Mesenchymal stem cell (in vitro differentiated cells and primary cell): ENCODE measurements around the gene ZNF337.
A peak's percentile ranks its signal among the peaks of the same experiment; 100 is the strongest.

Experiments
- DNase-seq: peaks from one replicate; pipeline ENCODE4 v3.0.0-alpha.2; 2013
- H2AFZ ChIP-seq: one replicate; pipeline ENCODE4 v1.6.1; 2013; ENCODE audit warnings: low read depth, mild to moderate bottlenecking, control low read depth, inconsistent platforms, low read length, moderate library complexity
- H2AK5ac ChIP-seq: 2 replicates; pipeline ENCODE4 v1.6.1; 2013; ENCODE audit warnings: low read length, moderate library complexity, mild to moderate bottlenecking, inconsistent platforms; ENCODE audit not compliant: severe bottlenecking
- H2BK120ac ChIP-seq: one replicate; pipeline ENCODE4 v1.6.1; 2013; ENCODE audit warnings: low read depth, mild to moderate bottlenecking, inconsistent platforms, low read length, moderate library complexity
- H2BK12ac ChIP-seq, 2 experiments: one replicate each; pipeline ENCODE4 v1.6.1; 2013; ENCODE audit warnings: inconsistent platforms in 2 of 2, low read length in 2 of 2, mild to moderate bottlenecking in 2 of 2, moderate library complexity in 2 of 2, control low read depth in 1 of 2
- H2BK15ac ChIP-seq: one replicate; pipeline ENCODE4 v1.6.1; 2013; ENCODE audit warnings: mild to moderate bottlenecking, low read depth, inconsistent platforms; ENCODE audit not compliant: poor library complexity, severe bottlenecking
- H2BK5ac ChIP-seq: 2 replicates; pipeline ENCODE4 v1.6.1; 2013; ENCODE audit warnings: low read depth, mild to moderate bottlenecking, low read length, control low read depth, inconsistent platforms; ENCODE audit not compliant: poor library complexity, severe bottlenecking
- H3K14ac ChIP-seq, 2 experiments: one replicate each; pipeline ENCODE4 v1.6.1; 2013; ENCODE audit warnings: inconsistent platforms in 2 of 2, low read length in 2 of 2, control low read depth in 1 of 2, mild to moderate bottlenecking in 1 of 2, moderate library complexity in 1 of 2
- H3K18ac ChIP-seq, 2 experiments: one replicate each; pipeline ENCODE4 v1.6.1; 2013; ENCODE audit warnings: inconsistent platforms in 2 of 2, low read length in 2 of 2, control low read depth in 1 of 2, low read depth in 1 of 2, mild to moderate bottlenecking in 1 of 2
- H3K23ac ChIP-seq, 2 experiments: one replicate each; pipeline ENCODE4 v1.6.1; 2013; ENCODE audit warnings: inconsistent platforms in 2 of 2, low read length in 2 of 2, mild to moderate bottlenecking in 2 of 2, moderate library complexity in 2 of 2, control low read depth in 1 of 2
- H3K27ac ChIP-seq: 2 replicates; pipeline ENCODE4 v1.5.1; 2013; ENCODE audit warnings: mild to moderate bottlenecking, moderate library complexity, low read length, control low read depth, inconsistent platforms; ENCODE audit not compliant: poor library complexity, severe bottlenecking
- H3K27me3 ChIP-seq, 2 experiments: 2 replicates each; pipeline versions ENCODE4 v1.6.1 to v1.7.0; 2013; ENCODE audit warnings: low read length in 2 of 2, mild to moderate bottlenecking in 2 of 2, moderate library complexity in 2 of 2, control low read depth in 1 of 2, inconsistent platforms in 1 of 2; ENCODE audit not compliant: control insufficient read depth in 1 of 2, insufficient read depth in 1 of 2
- H3K36me3 ChIP-seq, 2 experiments: 2 replicates each; pipeline versions ENCODE4 v1.6.1 to v1.7.0; 2013; ENCODE audit warnings: low read length in 2 of 2, control low read depth in 1 of 2, inconsistent platforms in 1 of 2, low read depth in 1 of 2, mild to moderate bottlenecking in 1 of 2; ENCODE audit not compliant: insufficient read depth in 2 of 2, control insufficient read depth in 1 of 2
- H3K4ac ChIP-seq, 2 experiments: one replicate each; pipeline ENCODE4 v1.6.1; 2013; ENCODE audit warnings: inconsistent platforms in 2 of 2, low read length in 2 of 2, mild to moderate bottlenecking in 2 of 2, moderate library complexity in 2 of 2, control low read depth in 1 of 2, low read depth in 1 of 2
- H3K4me1 ChIP-seq: 2 replicates; pipeline ENCODE4 v1.6.1; 2013; ENCODE audit warnings: low read depth, low read length, control low read depth; ENCODE audit not compliant: control insufficient read depth, insufficient read depth
- H3K4me2 ChIP-seq: 2 replicates; pipeline ENCODE4 v1.6.1; 2013; ENCODE audit warnings: low read length, mild to moderate bottlenecking, inconsistent platforms; ENCODE audit not compliant: poor library complexity, severe bottlenecking
- H3K4me3 ChIP-seq, 2 experiments: 2 replicates each; pipeline versions ENCODE4 v1.5.1 to v1.7.0; 2013; ENCODE audit warnings: low read length in 2 of 2, mild to moderate bottlenecking in 2 of 2, control low read depth in 1 of 2, low read depth in 1 of 2; ENCODE audit not compliant: insufficient read depth in 1 of 2
- H3K79me1 ChIP-seq: replicated peaks from 2 replicates; pipeline ENCODE4 v1.6.1; 2013; ENCODE audit warnings: mild to moderate bottlenecking, control low read depth, low read length, inconsistent platforms; ENCODE audit not compliant: poor library complexity, severe bottlenecking
- H3K9ac ChIP-seq: 2 replicates; pipeline ENCODE4 v1.7.0; 2013; ENCODE audit warnings: mild to moderate bottlenecking, low read length, moderate library complexity
- H3K9me3 ChIP-seq: 2 replicates; pipeline ENCODE4 v1.7.0; 2013; ENCODE audit warnings: mild to moderate bottlenecking, low read length; ENCODE audit not compliant: control insufficient read depth
- H4K8ac ChIP-seq: one replicate; pipeline ENCODE4 v1.6.1; 2013; ENCODE audit warnings: inconsistent platforms, mild to moderate bottlenecking, low read length, moderate library complexity
- H4K91ac ChIP-seq: one replicate; pipeline ENCODE4 v1.6.1; 2013; ENCODE audit warnings: mild to moderate bottlenecking, low read length, inconsistent platforms
- WGBS: methylation state at CpG from one replicate; pipeline ENCODE4 v1.1.7; 2013; ENCODE audit warnings: mixed read lengths; 5-methylcytosine and 5-hydroxymethylcytosine counted together

The ZNF337 gene

DNA sequence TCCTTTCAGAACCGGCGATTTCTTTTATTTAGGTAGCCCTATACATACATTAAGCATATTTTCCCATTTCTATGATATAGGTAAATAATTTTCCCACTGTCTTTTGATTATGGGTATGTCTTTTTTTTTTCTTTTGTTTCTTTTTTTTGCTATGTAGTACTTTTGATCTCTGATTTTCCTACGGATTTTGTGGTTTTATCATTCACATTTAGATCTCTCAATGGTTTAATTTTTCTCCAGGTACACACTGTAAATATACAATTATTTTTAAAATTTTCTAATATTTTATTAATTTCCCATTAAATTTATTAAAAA is 436 bp upstream of the ZNF337 start:
- Histone ChIP-seq H3K4ac (no peak overlapping the region), H2BK12ac (no peak overlapping the region), H4K91ac (no peak overlapping the region), H2BK5ac (no peak overlapping the region), H2AFZ (no peak overlapping the region), H3K4me1 (peaks cover 3% of the 10 kb centered on the region), H4K8ac (no peak overlapping the region), H3K27me3 (no peaks in the 10 kb centered on the region), H3K27ac (no peak overlapping the region), H3K4me2 (peak overlapping the region; percentile 30), H2AK5ac (no peak overlapping the region), H2BK120ac (no peak overlapping the region), H3K36me3 (peaks cover 0 to 4% of the 10 kb centered on the region in 2 experiments), H3K23ac (no peak overlapping the region), H2BK15ac (no peak overlapping the region), H3K9me3 (peaks cover 22% of the 10 kb centered on the region), H3K79me1 (peaks cover 23% of the 10 kb centered on the region), H3K14ac (no peak overlapping the region), H3K4me3 (peak overlapping the region; percentile 51 to 98), H3K9ac (peak overlapping the region; percentile 98), H3K18ac (no peak overlapping the region)
- WGBS, result no CpG with 5 or more reads among the region's 3 CpGs
- DNase-seq, result no peak

DNA sequence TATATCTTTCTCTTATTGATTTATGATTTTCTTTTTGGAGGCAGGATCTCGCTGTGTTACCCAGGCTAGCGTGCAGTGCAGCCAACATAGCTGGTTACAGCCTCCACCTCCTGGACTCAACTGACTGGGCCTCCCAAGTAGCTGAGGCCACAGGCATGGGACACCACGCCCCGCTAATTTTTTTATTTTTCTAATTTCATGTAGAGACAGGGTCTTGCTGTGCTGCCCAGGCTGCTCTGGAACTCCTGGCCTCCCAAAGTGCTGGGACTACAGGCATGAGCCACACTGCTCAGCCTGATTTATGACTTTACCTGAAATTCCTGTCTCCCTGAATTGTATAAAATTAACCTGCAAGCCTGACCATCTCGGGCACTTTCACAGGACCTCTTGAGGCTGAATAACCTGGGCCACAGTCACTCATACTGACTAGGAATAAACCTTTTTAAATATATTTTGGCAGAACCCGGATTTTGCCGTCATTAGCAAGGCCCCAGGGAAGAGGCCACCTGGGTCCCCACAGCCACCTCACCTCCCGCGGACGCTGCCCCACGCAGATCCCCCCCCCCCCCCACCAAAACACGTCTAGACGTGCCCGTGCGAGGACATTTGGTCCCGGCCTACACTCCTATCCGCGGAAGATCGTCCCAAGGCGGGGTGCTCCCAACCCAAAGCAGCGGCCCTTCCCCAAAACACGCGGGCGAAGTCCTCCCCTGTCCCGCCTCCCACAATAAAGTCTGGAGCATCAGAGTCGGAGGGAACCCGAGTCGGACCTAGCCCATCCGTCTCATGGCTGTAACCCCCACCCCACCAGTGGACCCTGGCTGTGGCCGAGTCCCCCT is 902 bp downstream of the ZNF337 start:
- peak overlapping the region; percentile 74 for H2BK5ac ChIP-seq

DNA sequence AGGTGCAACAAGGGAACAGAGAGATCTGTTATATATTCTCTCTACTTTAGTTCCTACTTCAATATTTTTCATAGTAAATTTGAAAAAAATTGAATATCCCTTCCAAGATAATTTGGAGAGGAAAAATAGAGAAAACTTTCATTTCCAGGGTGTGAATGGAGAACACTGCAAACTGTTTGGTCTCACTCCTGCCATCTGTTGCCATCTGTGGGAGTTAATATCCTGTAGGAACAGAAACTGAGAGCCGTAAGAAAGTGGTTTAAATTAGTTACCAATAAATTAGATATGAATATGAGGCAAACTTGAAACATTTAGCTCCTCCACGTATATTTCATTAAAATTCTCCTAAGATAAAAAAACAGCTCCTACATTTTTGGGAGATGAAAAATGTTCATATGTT is 4.2 kb downstream of the ZNF337 start:
- no peak overlapping the region for H3K18ac ChIP-seq
- no peak overlapping the region for H3K4me3 ChIP-seq
- no peak overlapping the region for H3K23ac ChIP-seq
- no peak overlapping the region for H3K27ac ChIP-seq
- H3K4ac ChIP-seq, result no peak overlapping the region
- peaks cover 3% of the 10 kb centered on the region for H3K4me1 ChIP-seq
- no peaks in the 10 kb centered on the region for H3K27me3 ChIP-seq
- no peak overlapping the region for H2BK15ac ChIP-seq
- no peak overlapping the region for H3K4me2 ChIP-seq
- H3K9ac ChIP-seq, result no peak overlapping the region
- H4K8ac ChIP-seq, result no peak overlapping the region
- no peak overlapping the region for H2BK120ac ChIP-seq
- no peaks in the 10 kb centered on the region for H3K9me3 ChIP-seq
- no peak overlapping the region for H2AK5ac ChIP-seq
- no peak overlapping the region for H2AFZ ChIP-seq
- H3K36me3 ChIP-seq, result peaks cover 0 to 19% of the 10 kb centered on the region in 2 experiments
- H2BK5ac ChIP-seq, result no peak overlapping the region
- no peak overlapping the region for H4K91ac ChIP-seq
- no CpG with 5 or more reads among the region's 2 CpGs for WGBS
- peaks cover 37% of the 10 kb centered on the region for H3K79me1 ChIP-seq
- no peak overlapping the region for H2BK12ac ChIP-seq
- H3K14ac ChIP-seq, result no peak overlapping the region
- peak; percentile 29 for DNase-seq

More for the DNA sequence above, 902 bp downstream of the ZNF337 start:
- Histone ChIP-seq H2AFZ (peak overlapping the region; percentile 93), H2BK12ac (no peak overlapping the region), H2AK5ac (peak overlapping the region; percentile 47), H3K18ac (peak overlapping the region; percentile 98), H4K91ac (peak overlapping the region; percentile 88), H3K4me3 (peak overlapping the region; percentile 97 to 98), H3K23ac (peak overlapping the region in 1 of 2 experiments; percentile 70), H2BK120ac (peak overlapping the region; percentile 87), H3K4me2 (peak overlapping the region; percentile 86), H4K8ac (peak overlapping the region; percentile 96), H3K4me1 (peaks cover 3% of the 10 kb centered on the region), H3K27me3 (no peaks in the 10 kb centered on the region), H3K4ac (peak overlapping the region; percentile 67 to 84), H2BK15ac (no peak overlapping the region), H3K14ac (peak overlapping the region; percentile 79 to 86), H3K9me3 (peaks cover 21% of the 10 kb centered on the region), H3K36me3 (peaks cover 0 to 15% of the 10 kb centered on the region in 2 experiments), H3K9ac (peak overlapping the region; percentile 98), H3K79me1 (peaks cover 26% of the 10 kb centered on the region), H3K27ac (peak overlapping the region; percentile 58)
- WGBS, result 20% methylated on average over 24 of the region's 30 CpGs
- no peak for DNase-seq

DNA sequence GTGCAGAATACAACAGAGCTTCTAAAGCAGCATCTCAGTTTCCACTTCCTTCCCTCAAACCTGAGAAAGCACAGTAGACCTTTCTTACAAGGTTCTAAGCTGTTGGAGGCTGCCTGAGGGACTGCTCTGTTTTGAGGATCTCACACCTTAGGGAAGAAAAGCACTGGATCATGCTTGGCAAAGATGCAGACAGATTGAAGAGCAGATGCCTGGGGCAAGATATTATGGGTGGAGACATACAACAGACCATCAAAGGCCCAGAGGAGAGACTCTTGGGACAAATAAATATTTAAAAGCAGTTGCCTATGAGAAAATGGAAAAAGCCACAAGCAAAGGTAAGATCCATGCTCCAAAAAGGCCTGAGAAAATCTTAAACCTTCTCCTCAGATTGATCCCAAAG is 6.2 kb downstream of the ZNF337 start:
- Histone ChIP-seq H2AFZ (no peak overlapping the region), H3K4me2 (no peak overlapping the region), H3K23ac (no peak overlapping the region), H3K18ac (no peak overlapping the region), H3K4me1 (peaks cover under 1% of the 10 kb centered on the region), H2AK5ac (no peak overlapping the region), H3K79me1 (peaks cover 33% of the 10 kb centered on the region), H4K8ac (no peak overlapping the region), H3K14ac (no peak overlapping the region), H2BK5ac (no peak overlapping the region), H3K9ac (no peak overlapping the region), H3K4ac (no peak overlapping the region), H3K27ac (no peak overlapping the region), H3K36me3 (peaks cover 11 to 34% of the 10 kb centered on the region in 2 experiments), H2BK15ac (no peak overlapping the region), H3K9me3 (no peaks in the 10 kb centered on the region), H2BK120ac (no peak overlapping the region), H2BK12ac (no peak overlapping the region), H3K4me3 (no peak overlapping the region), H3K27me3 (no peaks in the 10 kb centered on the region), H4K91ac (no peak overlapping the region)
- DNase-seq, result no peak
